ENCODE data around the gene CRYGN.

GRCh38 chr7:151388007-151388297 is 52.0 kb downstream of the CRYGN start:
- TF ChIP-seq, protein P1, sequence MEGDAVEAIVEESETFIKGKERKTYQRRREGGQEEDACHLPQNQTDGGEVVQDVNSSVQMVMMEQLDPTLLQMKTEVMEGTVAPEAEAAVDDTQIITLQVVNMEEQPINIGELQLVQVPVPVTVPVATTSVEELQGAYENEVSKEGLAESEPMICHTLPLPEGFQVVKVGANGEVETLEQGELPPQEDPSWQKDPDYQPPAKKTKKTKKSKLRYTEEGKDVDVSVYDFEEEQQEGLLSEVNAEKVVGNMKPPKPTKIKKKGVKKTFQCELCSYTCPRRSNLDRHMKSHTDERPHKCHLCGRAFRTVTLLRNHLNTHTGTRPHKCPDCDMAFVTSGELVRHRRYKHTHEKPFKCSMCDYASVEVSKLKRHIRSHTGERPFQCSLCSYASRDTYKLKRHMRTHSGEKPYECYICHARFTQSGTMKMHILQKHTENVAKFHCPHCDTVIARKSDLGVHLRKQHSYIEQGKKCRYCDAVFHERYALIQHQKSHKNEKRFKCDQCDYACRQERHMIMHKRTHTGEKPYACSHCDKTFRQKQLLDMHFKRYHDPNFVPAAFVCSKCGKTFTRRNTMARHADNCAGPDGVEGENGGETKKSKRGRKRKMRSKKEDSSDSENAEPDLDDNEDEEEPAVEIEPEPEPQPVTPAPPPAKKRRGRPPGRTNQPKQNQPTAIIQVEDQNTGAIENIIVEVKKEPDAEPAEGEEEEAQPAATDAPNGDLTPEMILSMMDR (IDR thresholded peaks at IDR 0.05): no peak
- no peak for TF ChIP-seq POLR2A (IDR thresholded peaks at IDR 0.05)

All from esophagus squamous epithelium (tissue), 4 donors.